DMS153 (cell line): ENCODE data around the gene MTHFS.
"Not testable (repeated sequence)": the region's sequence is repeated elsewhere in the genome, so short reads cannot be mapped to it uniquely, and the experiment has no call there.

ENCODE experiments used
- DNase-seq: peaks from one replicate; lab custom pipeline; 2025; lab: John Stamatoyannopoulos, UW

The MTHFS gene

GRCh38 chr15:79915776-79916501 is 19.1 kb upstream of the MTHFS start:
- DNase-seq: not testable (repeated sequence)

GRCh38 chr15:79914728-79915127 is 17.9 kb upstream of the MTHFS start:
- no peak for DNase-seq

- DNase-seq: not testable (repeated sequence)
These were observed 12.9 kb upstream of the MTHFS start for GRCh38 chr15:79909556-79910335.

- no peak for DNase-seq
These were observed 7.5 kb upstream of the MTHFS start for GRCh38 chr15:79904271-79904670.

GRCh38 chr15:79903626-79904025 is 6.8 kb upstream of the MTHFS start:
- DNase-seq: no peak

- no peak for DNase-seq
These were observed 6.3 kb upstream of the MTHFS start for GRCh38 chr15:79903144-79903543.

GRCh38 chr15:79901958-79902357 is 5.1 kb upstream of the MTHFS start:
- DNase-seq: no peak

GRCh38 chr15:79900818-79901378 is 4.1 kb upstream of the MTHFS start:
- not testable (repeated sequence) for DNase-seq

GRCh38 chr15:79900087-79900486 is 3.3 kb upstream of the MTHFS start:
- DNase-seq: no peak

- DNase-seq: not testable (repeated sequence)
These were observed 2.0 kb upstream of the MTHFS start for GRCh38 chr15:79898786-79899185.

GRCh38 chr15:79898369-79898768 is 1.6 kb upstream of the MTHFS start:
- DNase-seq: no peak

GRCh38 chr15:79897701-79898113 is 893 bp upstream of the MTHFS start:
- DNase-seq: no peak

GRCh38 chr15:79897380-79897678 is 515 bp upstream of the MTHFS start:
- DNase-seq: no peak

- no peak for DNase-seq
These were observed 632 bp downstream of the MTHFS start for GRCh38 chr15:79896131-79896633.

GRCh38 chr15:79887054-79887930 is 9.5 kb downstream of the MTHFS start:
- DNase-seq: no peak

- DNase-seq: no peak
These were observed 10.7 kb downstream of the MTHFS start for GRCh38 chr15:79886124-79886523.

GRCh38 chr15:79884204-79884596 is 12.6 kb downstream of the MTHFS start:
- no peak for DNase-seq

- no peak for DNase-seq
These were observed 13.1 kb downstream of the MTHFS start for GRCh38 chr15:79883579-79884203.

GRCh38 chr15:79881668-79882067 is 15.1 kb downstream of the MTHFS start:
- no peak for DNase-seq

GRCh38 chr15:79881254-79881653 is 15.6 kb downstream of the MTHFS start:
- no peak for DNase-seq

GRCh38 chr15:79878078-79878705 is 18.6 kb downstream of the MTHFS start:
- no peak for DNase-seq
